ENCODE results near the gene TM4SF1.

Gene TM4SF1

GRCh38 chr3:149407898-149408297 is 30.4 kb upstream of the TM4SF1 start:
- Histone ChIP-seq H3K36me3 (ENCODE audit: control insufficient read depth in 1 of 2, insufficient read depth in 2 of 2, low read length in 2 of 2) (no peaks in the 10 kb centered on the region), H3K27me3 (ENCODE audit: low read depth, low read length) (no peaks in the 10 kb centered on the region), H3K4me1 (ENCODE audit: control insufficient read depth in 1 of 2, insufficient read depth in 2 of 2, low read length in 2 of 2) (no peaks in the 10 kb centered on the region), H3K9me3 (ENCODE audit: control insufficient read depth in 1 of 2, low read length in 2 of 2) (no peaks in the 10 kb centered on the region), H3K4me3 (ENCODE audit: low read depth in 1 of 2, low read length in 2 of 2) (no peak overlapping the region), H3K27ac (ENCODE audit: low read length) (no peak overlapping the region)

DNA sequence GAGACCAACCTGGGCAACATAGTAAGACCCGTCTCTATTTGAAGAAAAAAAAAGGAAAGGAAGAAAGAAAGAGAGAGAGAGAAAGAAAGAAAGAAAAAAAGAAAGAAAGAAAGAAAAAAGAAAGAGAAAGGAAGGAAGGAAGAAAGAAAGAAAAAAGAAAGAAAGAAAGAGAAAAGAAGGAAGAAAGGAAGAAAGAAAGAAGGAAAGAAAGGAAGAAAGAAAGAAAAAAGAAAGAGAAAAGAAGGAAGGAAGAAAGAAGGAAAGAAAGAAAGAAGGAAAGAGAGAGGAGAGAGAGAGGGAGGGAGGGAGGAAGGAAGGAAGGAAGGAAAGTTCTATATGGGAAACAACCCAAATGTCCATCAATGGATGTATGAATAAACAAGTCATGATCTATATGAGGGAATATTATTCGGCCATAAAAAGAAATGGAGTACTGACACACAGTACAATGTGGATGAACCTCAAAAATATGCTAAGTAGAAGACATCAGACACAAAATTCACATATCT is 28.8 kb upstream of the TM4SF1 start:
- Histone ChIP-seq H3K4me1 (ENCODE audit: control insufficient read depth in 1 of 2, insufficient read depth in 2 of 2, low read length in 2 of 2) (no peaks in the 10 kb centered on the region), H3K9me3 (ENCODE audit: control insufficient read depth in 1 of 2, low read length in 2 of 2) (no peaks in the 10 kb centered on the region)

DNA sequence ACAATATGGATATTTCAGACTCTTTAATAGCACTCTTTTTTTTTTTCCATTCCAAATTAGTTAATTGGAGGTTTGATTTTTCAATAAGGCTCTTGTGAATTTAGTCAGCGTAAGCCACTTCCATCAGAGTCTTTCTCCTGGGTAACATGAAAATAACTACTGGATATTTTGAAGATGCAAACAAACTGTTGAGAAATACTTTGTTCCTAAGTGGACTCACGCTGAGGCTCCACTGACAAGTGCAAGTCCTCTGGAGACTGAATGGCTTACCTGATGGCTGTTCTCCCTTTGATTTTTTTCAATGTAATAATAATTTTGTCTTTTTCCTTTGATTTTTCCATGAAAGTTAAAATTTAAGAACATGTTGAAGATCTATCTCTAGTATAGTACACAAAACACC is 26.0 kb upstream of the TM4SF1 start:
- Histone ChIP-seq H3K36me3 (ENCODE audit: control insufficient read depth in 1 of 2, insufficient read depth in 2 of 2, low read length in 2 of 2) (no peaks in the 10 kb centered on the region), H3K9me3 (ENCODE audit: control insufficient read depth in 1 of 2, low read length in 2 of 2) (no peaks in the 10 kb centered on the region), H3K4me3 (ENCODE audit: low read depth in 1 of 2, low read length in 2 of 2) (no peak overlapping the region), H3K27me3 (ENCODE audit: low read depth, low read length) (no peaks in the 10 kb centered on the region), H3K4me1 (ENCODE audit: control insufficient read depth in 1 of 2, insufficient read depth in 2 of 2, low read length in 2 of 2) (no peaks in the 10 kb centered on the region), H3K27ac (ENCODE audit: low read length) (no peak overlapping the region)

More for the DNA sequence above, 28.8 kb upstream of the TM4SF1 start:
- no peaks in the 10 kb centered on the region for H3K27me3 ChIP-seq (ENCODE audit: low read depth, low read length)
- no peaks in the 10 kb centered on the region for H3K36me3 ChIP-seq (ENCODE audit: control insufficient read depth in 1 of 2, insufficient read depth in 2 of 2, low read length in 2 of 2)
- no peak overlapping the region for H3K27ac ChIP-seq (ENCODE audit: low read length)
- H3K4me3 ChIP-seq (ENCODE audit: low read depth in 1 of 2, low read length in 2 of 2): no peak overlapping the region

- no peaks in the 10 kb centered on the region for H3K27me3 ChIP-seq (ENCODE audit: low read depth, low read length)
- no peaks in the 10 kb centered on the region for H3K9me3 ChIP-seq (ENCODE audit: control insufficient read depth in 1 of 2, low read length in 2 of 2)
- H3K4me3 ChIP-seq (ENCODE audit: low read depth in 1 of 2, low read length in 2 of 2): no peak overlapping the region
- no peaks in the 10 kb centered on the region for H3K4me1 ChIP-seq (ENCODE audit: control insufficient read depth in 1 of 2, insufficient read depth in 2 of 2, low read length in 2 of 2)
- H3K27ac ChIP-seq (ENCODE audit: low read length): no peak overlapping the region
- H3K36me3 ChIP-seq (ENCODE audit: control insufficient read depth in 1 of 2, insufficient read depth in 2 of 2, low read length in 2 of 2): no peaks in the 10 kb centered on the region
Observed at GRCh38 chr3:149402481-149402880, 25.0 kb upstream of the TM4SF1 start.

- no peak overlapping the region for H3K27ac ChIP-seq (ENCODE audit: low read length)
- H3K4me1 ChIP-seq (ENCODE audit: control insufficient read depth in 1 of 2, insufficient read depth in 2 of 2, low read length in 2 of 2): no peaks in the 10 kb centered on the region
- no peaks in the 10 kb centered on the region for H3K36me3 ChIP-seq (ENCODE audit: control insufficient read depth in 1 of 2, insufficient read depth in 2 of 2, low read length in 2 of 2)
- H3K9me3 ChIP-seq (ENCODE audit: control insufficient read depth in 1 of 2, low read length in 2 of 2): no peaks in the 10 kb centered on the region
- no peak overlapping the region for H3K4me3 ChIP-seq (ENCODE audit: low read depth in 1 of 2, low read length in 2 of 2)
- no peaks in the 10 kb centered on the region for H3K27me3 ChIP-seq (ENCODE audit: low read depth, low read length)
Observed at GRCh38 chr3:149401926-149402310, 24.5 kb upstream of the TM4SF1 start.

DNA sequence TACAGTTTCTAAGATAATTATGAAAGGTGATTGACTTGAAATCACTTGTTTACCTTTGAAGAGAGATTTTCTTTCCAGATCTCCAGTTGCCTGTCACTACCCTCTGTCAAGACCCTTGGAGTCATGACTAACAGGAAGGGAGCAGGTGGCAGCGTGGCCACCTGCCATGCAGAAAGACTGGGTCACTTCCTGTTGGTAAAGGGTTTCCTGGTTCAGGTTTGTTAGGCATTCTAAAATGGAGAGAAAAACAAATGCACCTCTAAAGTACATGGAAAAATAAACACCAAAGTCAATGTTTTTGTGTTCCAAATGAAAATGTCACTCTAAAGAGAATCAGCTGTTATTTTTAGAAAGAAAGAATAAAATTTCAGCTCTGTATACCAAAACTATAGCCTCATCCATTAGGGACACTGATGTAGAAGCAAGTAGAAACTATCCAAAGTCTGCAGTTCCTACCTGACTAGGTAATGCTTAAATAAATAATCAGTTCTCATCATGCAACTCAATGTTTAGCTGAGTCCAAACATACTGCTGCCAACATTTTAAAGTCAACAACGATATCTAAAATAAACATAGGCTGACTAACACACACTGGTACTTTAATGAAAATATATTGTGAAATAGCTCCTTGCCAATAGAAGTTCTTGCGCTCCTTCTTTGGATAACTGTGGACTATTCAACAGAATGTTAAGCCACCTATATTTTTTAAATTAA is 23.9 kb upstream of the TM4SF1 start:
- Histone ChIP-seq H3K4me1 (ENCODE audit: control insufficient read depth in 1 of 2, insufficient read depth in 2 of 2, low read length in 2 of 2) (no peaks in the 10 kb centered on the region), H3K9me3 (ENCODE audit: control insufficient read depth in 1 of 2, low read length in 2 of 2) (no peaks in the 10 kb centered on the region), H3K36me3 (ENCODE audit: control insufficient read depth in 1 of 2, insufficient read depth in 2 of 2, low read length in 2 of 2) (no peaks in the 10 kb centered on the region), H3K4me3 (ENCODE audit: low read depth in 1 of 2, low read length in 2 of 2) (no peak overlapping the region), H3K27me3 (ENCODE audit: low read depth, low read length) (no peaks in the 10 kb centered on the region), H3K27ac (ENCODE audit: low read length) (peak overlapping the region; percentile 67)

- H3K27ac ChIP-seq (ENCODE audit: low read length): peak overlapping the region; percentile 67
- H3K9me3 ChIP-seq (ENCODE audit: control insufficient read depth in 1 of 2, low read length in 2 of 2): no peaks in the 10 kb centered on the region
- H3K4me3 ChIP-seq (ENCODE audit: low read depth in 1 of 2, low read length in 2 of 2): no peak overlapping the region
- H3K36me3 ChIP-seq (ENCODE audit: control insufficient read depth in 1 of 2, insufficient read depth in 2 of 2, low read length in 2 of 2): no peaks in the 10 kb centered on the region
- H3K27me3 ChIP-seq (ENCODE audit: low read depth, low read length): no peaks in the 10 kb centered on the region
- no peaks in the 10 kb centered on the region for H3K4me1 ChIP-seq (ENCODE audit: control insufficient read depth in 1 of 2, insufficient read depth in 2 of 2, low read length in 2 of 2)
Observed at GRCh38 chr3:149400645-149401044, 23.2 kb upstream of the TM4SF1 start.

DNA sequence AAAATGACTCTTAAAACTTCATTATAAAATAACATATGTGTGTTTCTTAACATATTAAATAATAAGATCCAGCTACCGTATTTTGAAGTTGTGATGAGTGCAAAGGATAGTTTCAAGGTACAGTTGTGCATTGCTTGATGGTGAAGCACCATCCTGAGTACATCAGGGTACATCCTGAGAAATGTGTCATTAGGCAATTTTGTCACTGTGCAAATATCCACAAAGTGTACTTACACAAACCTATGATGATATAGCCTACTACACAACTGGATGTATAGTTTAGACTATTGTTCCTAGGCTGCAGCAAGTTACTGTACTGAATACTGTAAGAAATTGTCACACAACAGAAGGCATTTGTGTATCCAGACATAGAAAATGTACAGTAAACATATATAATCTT is 20.8 kb upstream of the TM4SF1 start:
- Histone ChIP-seq H3K9me3 (ENCODE audit: control insufficient read depth in 1 of 2, low read length in 2 of 2) (no peaks in the 10 kb centered on the region), H3K4me1 (ENCODE audit: control insufficient read depth in 1 of 2, insufficient read depth in 2 of 2, low read length in 2 of 2) (peaks cover 0 to 3% of the 10 kb centered on the region in 2 donors), H3K36me3 (ENCODE audit: control insufficient read depth in 1 of 2, insufficient read depth in 2 of 2, low read length in 2 of 2) (no peaks in the 10 kb centered on the region)

DNA sequence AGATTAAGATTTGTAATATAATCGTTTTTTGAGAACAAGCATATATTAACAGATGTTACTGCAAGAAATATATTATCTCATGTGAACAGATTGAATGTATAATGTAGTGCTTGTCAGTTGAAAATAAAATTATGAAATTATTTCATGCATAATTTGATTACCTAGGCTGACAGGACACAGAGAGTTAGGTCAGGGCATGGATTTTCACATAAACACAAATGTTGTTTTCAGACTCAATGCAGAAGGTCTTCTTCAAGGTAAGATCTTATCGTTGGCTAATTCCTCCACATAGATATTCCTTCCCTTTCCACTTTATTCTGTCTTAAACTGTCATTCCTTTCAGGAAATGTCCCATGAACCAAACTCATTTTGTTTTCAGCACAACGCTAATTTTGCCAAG is 20.1 kb upstream of the TM4SF1 start:
- no peak overlapping the region for H3K27ac ChIP-seq (ENCODE audit: low read length)
- H3K4me1 ChIP-seq (ENCODE audit: control insufficient read depth in 1 of 2, insufficient read depth in 2 of 2, low read length in 2 of 2): peaks cover 0 to 3% of the 10 kb centered on the region in 2 donors
- no peaks in the 10 kb centered on the region for H3K27me3 ChIP-seq (ENCODE audit: low read depth, low read length)

More for the DNA sequence above, 20.8 kb upstream of the TM4SF1 start:
- H3K27ac ChIP-seq (ENCODE audit: low read length): no peak overlapping the region
- no peaks in the 10 kb centered on the region for H3K27me3 ChIP-seq (ENCODE audit: low read depth, low read length)
- no peak overlapping the region for H3K4me3 ChIP-seq (ENCODE audit: low read depth in 1 of 2, low read length in 2 of 2)

DNA sequence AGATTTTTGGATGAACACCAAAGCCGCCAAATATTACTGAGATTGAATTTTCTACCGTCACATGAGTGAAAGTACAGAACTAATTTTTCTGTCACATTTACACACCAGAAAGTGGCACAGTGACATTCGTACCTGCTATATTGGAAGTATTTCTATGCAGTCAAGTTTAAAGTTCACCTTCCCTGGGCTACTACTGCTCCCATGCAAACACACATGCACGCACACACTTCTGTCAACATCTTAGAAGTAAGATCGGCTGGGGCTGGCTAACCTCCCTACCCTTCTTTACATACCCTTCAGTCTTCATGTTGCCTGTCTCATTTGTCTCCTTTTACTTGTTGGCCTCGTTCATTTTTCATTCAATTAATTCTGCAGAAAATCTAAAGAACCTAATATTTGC is 19.0 kb upstream of the TM4SF1 start:
- H3K36me3 ChIP-seq (ENCODE audit: control insufficient read depth in 1 of 2, insufficient read depth in 2 of 2, low read length in 2 of 2): no peaks in the 10 kb centered on the region
- H3K27me3 ChIP-seq (ENCODE audit: low read depth, low read length): no peaks in the 10 kb centered on the region
- no peaks in the 10 kb centered on the region for H3K9me3 ChIP-seq (ENCODE audit: control insufficient read depth in 1 of 2, low read length in 2 of 2)
- no peak overlapping the region for H3K27ac ChIP-seq (ENCODE audit: low read length)
- peaks cover 0 to 3% of the 10 kb centered on the region in 2 donors for H3K4me1 ChIP-seq (ENCODE audit: control insufficient read depth in 1 of 2, insufficient read depth in 2 of 2, low read length in 2 of 2)
- H3K4me3 ChIP-seq (ENCODE audit: low read depth in 1 of 2, low read length in 2 of 2): no peak overlapping the region

More for the DNA sequence above, 20.1 kb upstream of the TM4SF1 start:
- H3K36me3 ChIP-seq (ENCODE audit: control insufficient read depth in 1 of 2, insufficient read depth in 2 of 2, low read length in 2 of 2): no peaks in the 10 kb centered on the region
- H3K9me3 ChIP-seq (ENCODE audit: control insufficient read depth in 1 of 2, low read length in 2 of 2): no peaks in the 10 kb centered on the region
- H3K4me3 ChIP-seq (ENCODE audit: low read depth in 1 of 2, low read length in 2 of 2): no peak overlapping the region

DNA sequence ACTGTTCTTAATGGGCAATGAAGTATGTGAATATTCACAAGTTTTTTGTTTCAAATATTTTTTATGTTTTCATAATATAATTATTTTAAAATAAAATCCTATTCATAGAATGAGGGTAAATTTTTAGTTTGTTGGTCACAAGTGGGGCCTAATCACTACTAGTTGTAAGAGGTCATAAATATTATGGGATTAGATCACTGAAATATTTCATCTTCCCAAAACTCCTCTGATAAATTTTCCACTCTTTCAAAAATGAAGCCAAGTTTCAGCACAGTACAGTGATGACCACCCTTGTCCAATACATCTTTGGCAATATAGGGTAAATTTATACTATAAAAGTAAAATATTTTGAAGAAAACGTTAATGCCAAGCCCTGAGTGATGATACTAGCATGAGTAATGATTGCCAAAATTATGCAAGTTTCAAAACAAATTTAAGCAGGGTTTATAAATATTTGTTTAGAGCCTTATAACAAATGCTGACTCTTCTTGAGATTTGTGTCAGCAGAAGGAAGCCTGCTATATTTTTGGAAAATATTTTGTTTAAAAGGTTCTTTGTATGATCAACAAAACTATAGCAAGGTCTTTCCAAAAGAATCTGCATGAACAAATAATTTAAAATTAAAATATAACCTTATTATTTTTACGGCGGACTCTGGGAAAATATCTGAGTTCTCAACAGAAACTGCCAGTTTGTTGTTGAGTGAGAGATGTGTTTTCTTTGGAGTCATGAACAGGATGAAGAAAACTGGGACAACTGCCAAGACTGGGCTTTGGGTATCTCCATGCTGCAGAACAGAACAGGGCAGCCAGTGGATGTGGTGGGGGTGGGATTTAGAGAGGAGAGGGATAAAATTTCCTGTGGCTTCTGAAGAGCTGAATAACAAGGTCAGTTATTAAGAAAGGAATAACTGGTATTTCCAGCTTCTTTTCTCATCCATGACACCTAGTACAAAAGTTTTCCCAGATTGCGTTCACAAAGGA is 17.9 kb upstream of the TM4SF1 start:
- no peak overlapping the region for H3K4me3 ChIP-seq (ENCODE audit: low read depth in 1 of 2, low read length in 2 of 2)
- H3K27ac ChIP-seq (ENCODE audit: low read length): no peak overlapping the region
- peaks cover 0 to 3% of the 10 kb centered on the region in 2 donors for H3K4me1 ChIP-seq (ENCODE audit: control insufficient read depth in 1 of 2, insufficient read depth in 2 of 2, low read length in 2 of 2)
- no peaks in the 10 kb centered on the region for H3K9me3 ChIP-seq (ENCODE audit: control insufficient read depth in 1 of 2, low read length in 2 of 2)
- no peaks in the 10 kb centered on the region for H3K36me3 ChIP-seq (ENCODE audit: control insufficient read depth in 1 of 2, insufficient read depth in 2 of 2, low read length in 2 of 2)
- no peaks in the 10 kb centered on the region for H3K27me3 ChIP-seq (ENCODE audit: low read depth, low read length)

Data from muscle layer of duodenum (tissue), 2 donors.